ENCODE results near the gene CAMTA1. TPM values are rescaled to one million over a fixed set of nuclear protein-coding genes. Genes with fewer than 3 reads are reported as not detected.
"Not testable (repeated sequence)": the region's sequence is repeated elsewhere in the genome, so short reads cannot be mapped to it uniquely, and the experiment has no call there.

Gene CAMTA1
- total RNA-seq, 1 donor from 2014 or later, result 67.9 TPM

- peak; percentile 3 for DNase-seq (ENCODE audit: low spot score)
Observed at GRCh38 chr1:7405844-7406500, 620.7 kb downstream of the CAMTA1 start.

GRCh38 chr1:7406641-7407543, 621.6 kb downstream of the CAMTA1 start:
- DNase-seq (ENCODE audit: low spot score), result peak; percentile 4

GRCh38 chr1:7407544-7407895, 622.3 kb downstream of the CAMTA1 start:
- peak; percentile 4 for DNase-seq (ENCODE audit: low spot score)

- peak; percentile 8 for DNase-seq (ENCODE audit: low spot score)
Observed at GRCh38 chr1:7407980-7408770, 622.9 kb downstream of the CAMTA1 start.

- DNase-seq (ENCODE audit: low spot score), result no peak
Observed at GRCh38 chr1:7408771-7409150, 623.5 kb downstream of the CAMTA1 start.

- peak; percentile 33 for DNase-seq (ENCODE audit: low spot score)
Observed at GRCh38 chr1:7409278-7409677, 624.0 kb downstream of the CAMTA1 start.

- peak; percentile 3 for DNase-seq (ENCODE audit: low spot score)
Observed at GRCh38 chr1:7410156-7410555, 624.9 kb downstream of the CAMTA1 start.

- not testable (repeated sequence) for DNase-seq (ENCODE audit: low spot score)
Observed at GRCh38 chr1:7417618-7418017, 632.4 kb downstream of the CAMTA1 start.

- DNase-seq (ENCODE audit: low spot score), result peak; percentile 8
Observed at GRCh38 chr1:7418442-7419080, 633.3 kb downstream of the CAMTA1 start.

GRCh38 chr1:7420098-7420445, 634.8 kb downstream of the CAMTA1 start:
- DNase-seq (ENCODE audit: low spot score), result no peak

GRCh38 chr1:7420470-7421100, 635.3 kb downstream of the CAMTA1 start:
- DNase-seq (ENCODE audit: low spot score), result no peak

- DNase-seq (ENCODE audit: low spot score), result no peak
Observed at GRCh38 chr1:7421471-7422075, 636.3 kb downstream of the CAMTA1 start.

- DNase-seq (ENCODE audit: low spot score), result no peak
Observed at GRCh38 chr1:7422081-7422480, 636.8 kb downstream of the CAMTA1 start.

GRCh38 chr1:7422561-7422960, 637.3 kb downstream of the CAMTA1 start:
- no peak for DNase-seq (ENCODE audit: low spot score)

- DNase-seq (ENCODE audit: low spot score), result no peak
Observed at GRCh38 chr1:7422966-7423365, 637.7 kb downstream of the CAMTA1 start.

GRCh38 chr1:7424352-7424890, 639.2 kb downstream of the CAMTA1 start:
- peak; percentile 28 for DNase-seq (ENCODE audit: low spot score)

- DNase-seq (ENCODE audit: low spot score), result no peak
Observed at GRCh38 chr1:7425229-7425628, 640.0 kb downstream of the CAMTA1 start.

- DNase-seq (ENCODE audit: low spot score), result peak; percentile 67
Observed at GRCh38 chr1:7425771-7426170, 640.5 kb downstream of the CAMTA1 start.

- DNase-seq (ENCODE audit: low spot score), result no peak
Observed at GRCh38 chr1:7426780-7427604, 641.7 kb downstream of the CAMTA1 start.

All from mucosa of gallbladder (tissue), 1 donor.